AG09309 (cell line): Measurements from ENCODE around the gene RAI1.

Experiments used
- DNase-seq: peaks from one replicate; pipeline ENCODE4 v3.0.0-alpha.2; 2010; ENCODE audit warnings: low read depth
- H3K4me3 ChIP-seq: 2 replicates; pipeline ENCODE4 v1.5.1; 2011; ENCODE audit warnings: mild to moderate bottlenecking, low read depth, low read length, moderate library complexity; ENCODE audit not compliant: control insufficient read depth
- TF ChIP-seq, protein P1 (sequence below): IDR thresholded peaks from 2 replicates; pipeline ENCODE4 v1.5.1; 2011; ENCODE audit warnings: mild to moderate bottlenecking, low read depth, low read length, inconsistent platforms; ENCODE audit not compliant: insufficient read depth, control insufficient read depth; ENCODE audit errors: missing control alignments

The RAI1 gene

GRCh38 chr17:17691468-17692263, 10.4 kb downstream of the RAI1 start:
- no peak for DNase-seq
- H3K4me3 ChIP-seq = no peak overlapping the region
- TF ChIP-seq, protein P1, sequence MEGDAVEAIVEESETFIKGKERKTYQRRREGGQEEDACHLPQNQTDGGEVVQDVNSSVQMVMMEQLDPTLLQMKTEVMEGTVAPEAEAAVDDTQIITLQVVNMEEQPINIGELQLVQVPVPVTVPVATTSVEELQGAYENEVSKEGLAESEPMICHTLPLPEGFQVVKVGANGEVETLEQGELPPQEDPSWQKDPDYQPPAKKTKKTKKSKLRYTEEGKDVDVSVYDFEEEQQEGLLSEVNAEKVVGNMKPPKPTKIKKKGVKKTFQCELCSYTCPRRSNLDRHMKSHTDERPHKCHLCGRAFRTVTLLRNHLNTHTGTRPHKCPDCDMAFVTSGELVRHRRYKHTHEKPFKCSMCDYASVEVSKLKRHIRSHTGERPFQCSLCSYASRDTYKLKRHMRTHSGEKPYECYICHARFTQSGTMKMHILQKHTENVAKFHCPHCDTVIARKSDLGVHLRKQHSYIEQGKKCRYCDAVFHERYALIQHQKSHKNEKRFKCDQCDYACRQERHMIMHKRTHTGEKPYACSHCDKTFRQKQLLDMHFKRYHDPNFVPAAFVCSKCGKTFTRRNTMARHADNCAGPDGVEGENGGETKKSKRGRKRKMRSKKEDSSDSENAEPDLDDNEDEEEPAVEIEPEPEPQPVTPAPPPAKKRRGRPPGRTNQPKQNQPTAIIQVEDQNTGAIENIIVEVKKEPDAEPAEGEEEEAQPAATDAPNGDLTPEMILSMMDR = no peak

DNA sequence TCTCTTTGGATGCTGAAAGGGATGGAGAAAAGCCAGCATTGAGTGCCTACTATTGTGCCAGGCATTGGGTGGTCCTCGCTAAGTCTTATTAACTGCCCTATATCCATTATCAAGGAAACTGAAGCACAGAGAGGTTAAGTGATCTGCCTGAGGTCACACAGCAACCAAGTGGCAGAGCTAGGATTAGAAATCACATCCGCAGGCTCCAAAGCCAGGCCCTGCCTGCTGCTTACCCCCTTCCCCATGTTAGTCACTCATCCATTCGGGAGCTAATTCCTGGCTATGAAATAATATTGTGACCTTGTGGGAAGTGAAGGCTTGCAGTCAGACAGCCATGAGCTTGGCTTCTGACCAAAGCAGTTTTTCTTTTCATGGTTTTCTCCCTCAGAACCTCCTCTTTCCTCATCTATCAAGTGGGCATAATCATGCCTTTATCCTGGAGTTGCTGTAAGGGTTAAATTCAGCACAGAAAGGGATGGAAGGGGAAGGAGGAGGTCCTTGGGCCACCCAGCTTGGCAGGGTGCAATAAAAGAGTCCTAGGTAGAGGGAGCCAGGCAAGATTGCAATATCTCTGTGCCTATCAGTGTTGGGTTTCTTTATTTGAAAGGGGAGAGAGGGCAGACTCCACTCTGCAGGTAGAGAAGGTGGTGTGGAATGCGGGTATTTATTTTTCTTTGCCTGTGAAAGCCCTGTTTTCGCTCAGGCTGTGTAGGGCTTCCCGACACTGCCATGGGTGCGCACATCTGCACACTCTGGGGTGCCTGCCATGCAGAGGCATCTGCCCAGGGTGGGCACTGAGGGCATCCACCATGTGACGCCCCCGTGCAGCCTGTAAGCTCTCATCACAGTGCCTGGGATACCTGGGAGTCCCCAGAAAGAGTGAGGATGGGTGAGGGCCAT, 11.3 kb downstream of the RAI1 start:
- TF ChIP-seq, protein P1 = no peak
- DNase-seq = no peak
- H3K4me3 ChIP-seq = no peak overlapping the region

DNA sequence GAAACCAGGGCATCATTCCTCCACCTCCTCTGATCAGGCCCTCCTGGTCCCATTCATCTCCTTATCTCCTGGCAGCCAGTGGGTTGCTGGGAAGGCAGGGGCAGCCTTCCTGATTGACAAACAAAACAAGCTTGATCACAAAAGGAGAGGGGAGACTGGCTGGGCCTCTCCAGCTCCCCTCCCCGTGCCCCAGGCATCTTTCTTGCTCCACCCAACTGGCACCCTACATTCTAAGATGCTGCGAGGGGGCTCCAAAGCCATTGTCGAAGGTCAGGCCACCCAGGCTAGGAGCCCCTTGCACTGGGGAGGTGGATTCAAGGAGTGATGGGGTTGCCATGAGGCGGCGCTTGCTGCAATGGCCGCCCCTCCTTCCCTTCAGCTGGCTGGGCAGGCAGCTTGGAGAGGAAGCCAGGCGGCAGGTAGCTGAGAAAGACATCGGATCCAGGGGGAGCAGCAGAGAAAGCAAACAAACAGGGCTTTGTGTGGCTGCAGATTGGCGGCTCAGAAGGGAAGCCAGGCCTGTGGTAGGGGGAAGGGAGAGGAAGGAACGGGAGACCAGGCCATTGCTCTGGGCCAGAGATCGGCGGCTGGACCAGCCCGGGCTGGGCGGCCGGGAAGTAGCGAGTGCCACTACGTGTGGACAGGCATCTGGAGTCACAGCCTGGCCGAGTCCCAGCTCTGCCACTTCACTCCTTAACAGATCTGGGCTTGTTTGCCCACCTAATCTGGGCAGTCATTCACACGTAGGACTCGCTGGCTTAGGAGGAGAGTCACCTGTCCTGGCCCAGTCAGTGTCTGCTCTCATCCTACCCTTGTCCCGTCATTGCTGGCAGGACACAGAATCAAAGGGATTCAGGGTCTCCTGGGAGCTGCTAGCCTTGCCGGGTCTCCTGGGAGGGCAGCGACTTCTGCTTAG, 12.3 kb downstream of the RAI1 start:
- TF ChIP-seq, protein P1 = no peak
- no peak for DNase-seq
- no peak overlapping the region for H3K4me3 ChIP-seq

- TF ChIP-seq, protein P1 = no peak
- H3K4me3 ChIP-seq = peak overlapping the region; percentile 77
- no peak for DNase-seq
Observed at GRCh38 chr17:17694169-17695081, 13.2 kb downstream of the RAI1 start.

DNA sequence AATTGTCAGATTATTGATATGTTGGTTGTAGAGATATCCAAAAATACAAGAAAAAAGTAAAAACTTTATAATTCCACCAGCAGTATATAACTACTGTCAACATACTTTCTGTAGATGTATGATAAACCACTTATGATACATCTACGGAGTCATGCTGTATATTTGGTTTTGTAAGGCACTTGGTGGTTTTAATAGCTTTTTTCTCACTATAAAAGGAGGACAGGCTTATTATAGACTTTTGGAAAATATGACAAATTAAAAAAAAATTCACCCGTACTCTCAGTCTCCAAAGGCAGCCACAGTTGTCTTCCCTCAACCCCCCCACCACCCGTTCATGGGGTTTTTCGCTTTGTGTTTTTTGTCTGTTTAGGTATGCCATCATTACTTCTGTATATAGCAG, 14.8 kb downstream of the RAI1 start:
- TF ChIP-seq, protein P1 = no peak
- DNase-seq = no peak

More for the DNA sequence above, 14.8 kb downstream of the RAI1 start:
- H3K4me3 ChIP-seq = no peak overlapping the region
